GM19463 (cell line): ENCODE measurements around the gene LANCL2.

Experiments used
- ATAC-seq: cut with Tn5 transposase; IDR thresholded peaks from one replicate; pipeline ENCODE4 v1.9.1; 2021; ENCODE audit warnings: mild to moderate bottlenecking, moderate library complexity; ENCODE audit not compliant: unreplicated experiment

Gene LANCL2

DNA sequence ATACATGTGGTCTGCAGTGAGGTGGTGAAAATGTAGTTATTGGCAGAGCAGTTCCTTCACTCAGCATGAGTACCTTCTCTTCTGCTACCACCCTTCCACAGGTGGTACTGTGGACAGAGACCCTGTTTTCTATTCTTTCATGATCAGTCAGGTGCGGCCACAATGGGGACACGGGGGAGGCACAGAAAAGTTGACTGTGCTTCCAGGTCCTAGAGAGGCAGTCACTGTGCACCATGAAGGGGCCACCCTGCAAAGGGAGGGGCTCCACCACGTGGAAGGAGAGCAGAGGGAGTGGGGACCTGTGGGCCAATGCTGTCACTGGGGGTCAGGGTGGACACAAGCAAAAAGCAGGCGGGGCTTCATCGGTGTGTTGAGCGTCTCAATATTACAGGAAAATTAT is 3.6 kb upstream of the LANCL2 start:
- no peak for ATAC-seq

DNA sequence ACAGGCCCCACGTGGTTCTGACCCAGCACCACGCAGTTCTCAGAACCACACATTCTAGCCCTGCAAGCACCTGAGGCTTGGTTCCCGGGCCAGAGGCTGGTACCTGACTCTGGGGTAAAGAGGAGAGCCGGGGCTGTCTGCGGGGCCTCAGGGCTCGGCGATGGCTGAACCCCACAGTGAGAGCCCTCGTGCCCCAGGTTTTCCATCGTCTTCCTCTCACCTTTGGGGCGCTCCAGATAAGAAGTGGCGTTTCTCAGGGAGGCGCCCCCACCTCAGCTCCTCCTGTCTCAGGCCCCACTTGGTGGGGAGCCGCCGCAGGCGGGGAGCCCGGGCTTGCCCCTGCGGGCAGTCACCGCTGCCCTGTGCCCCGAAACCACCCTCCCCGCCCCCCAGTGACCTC is 2.2 kb upstream of the LANCL2 start:
- no peak for ATAC-seq

DNA sequence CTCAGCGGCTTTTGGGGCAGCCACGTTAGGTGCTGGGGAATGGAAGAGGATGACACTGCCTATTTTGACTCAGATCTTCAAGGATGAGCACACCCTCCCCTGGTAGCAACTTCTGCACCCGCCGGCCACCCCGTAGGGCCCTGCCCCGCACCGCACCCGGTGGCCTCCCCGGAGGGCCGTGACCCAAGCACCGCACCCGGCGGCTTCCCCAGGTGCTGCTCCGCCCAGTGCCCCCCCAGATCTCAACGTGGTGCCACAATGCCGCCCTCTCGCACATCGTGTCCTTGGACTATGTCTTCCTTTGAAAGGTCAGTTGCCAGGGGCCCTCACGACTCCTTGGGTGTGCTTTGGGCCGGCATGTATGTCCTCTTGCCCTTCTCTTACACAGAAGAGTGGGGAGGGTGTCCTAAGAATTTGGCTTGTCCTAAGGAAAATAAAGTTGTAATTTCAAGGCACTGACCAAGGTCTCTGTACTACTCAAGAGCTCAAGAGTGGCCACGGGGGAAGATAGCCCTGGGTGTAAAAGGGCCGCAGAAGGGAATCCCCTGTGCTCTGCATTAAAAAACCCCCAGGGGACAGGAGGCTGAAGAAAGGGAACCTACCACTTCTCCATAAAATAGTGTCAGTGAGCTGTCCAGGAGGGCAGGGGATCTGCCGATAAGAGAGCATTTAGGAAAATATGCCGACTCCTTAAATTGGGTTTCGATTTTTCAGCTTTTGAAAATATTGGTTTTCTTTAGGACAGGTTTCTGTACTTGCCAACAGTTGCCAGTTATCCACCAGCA is 1.6 kb upstream of the LANCL2 start:
- ATAC-seq: no peak

DNA sequence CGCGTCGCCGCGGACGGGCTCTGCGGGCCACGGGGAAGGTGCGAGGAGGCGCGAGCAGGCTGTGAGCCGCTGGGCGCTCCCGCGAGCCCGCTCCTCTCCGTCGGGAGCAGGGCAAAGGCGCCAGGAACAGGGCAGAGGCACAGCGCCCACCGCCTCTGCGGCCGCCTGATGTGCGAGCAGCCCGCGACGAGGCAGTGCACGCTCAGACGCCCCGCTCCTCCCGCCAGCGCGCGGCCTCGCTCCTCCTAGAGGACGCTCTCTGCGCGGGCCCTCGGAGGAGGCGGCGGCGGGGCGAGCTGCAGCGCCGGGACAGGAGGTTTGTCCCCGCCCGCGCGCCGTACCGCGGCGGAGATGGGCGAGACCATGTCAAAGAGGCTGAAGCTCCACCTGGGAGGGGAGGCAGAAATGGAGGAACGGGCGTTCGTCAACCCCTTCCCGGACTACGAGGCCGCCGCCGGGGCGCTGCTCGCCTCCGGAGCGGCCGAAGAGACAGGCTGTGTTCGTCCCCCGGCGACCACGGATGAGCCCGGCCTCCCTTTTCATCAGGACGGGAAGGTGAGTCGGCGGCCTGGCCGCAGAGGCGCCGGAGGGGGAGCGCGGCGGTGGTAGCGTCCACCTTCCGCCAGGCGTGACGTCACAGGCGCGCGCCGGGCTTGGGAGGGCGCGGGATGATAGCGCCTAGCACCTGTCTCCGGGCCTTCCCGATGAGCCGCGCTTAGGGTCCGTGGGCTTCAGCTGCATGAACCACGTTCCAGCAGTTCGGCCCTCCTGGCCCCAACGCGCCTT is 731 bp downstream of the LANCL2 start:
- ATAC-seq: peak; percentile 71

DNA sequence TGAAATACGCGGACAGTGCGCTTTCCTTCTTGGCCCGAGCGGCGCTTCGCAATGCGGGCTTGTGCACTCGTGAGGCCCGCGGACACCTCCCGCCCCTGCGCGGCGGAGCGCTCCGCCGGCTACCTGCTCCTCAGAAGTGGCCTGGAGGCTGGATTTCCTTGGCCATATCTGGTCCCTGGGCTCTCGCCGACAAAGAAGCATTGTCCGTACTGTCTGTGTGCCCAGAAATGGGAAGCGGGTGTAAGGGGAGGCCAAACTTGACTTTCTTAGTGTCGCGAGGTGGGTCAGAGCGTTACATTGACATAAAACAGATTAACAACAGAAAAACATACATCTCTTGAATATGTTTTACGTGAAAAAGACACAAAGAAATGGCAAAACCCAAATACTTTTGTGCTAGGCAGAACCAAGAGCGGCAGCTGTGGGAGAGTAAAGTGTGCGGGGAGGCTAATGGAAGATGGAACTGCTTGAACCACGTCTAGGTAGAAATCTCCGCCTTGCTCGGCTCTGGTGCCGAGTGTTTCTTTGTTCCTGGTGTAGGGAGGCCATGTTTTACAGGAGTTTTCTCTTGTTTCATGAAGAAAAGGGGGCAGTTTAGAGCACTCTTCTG is 1.4 kb downstream of the LANCL2 start:
- ATAC-seq: peak; percentile 13

DNA sequence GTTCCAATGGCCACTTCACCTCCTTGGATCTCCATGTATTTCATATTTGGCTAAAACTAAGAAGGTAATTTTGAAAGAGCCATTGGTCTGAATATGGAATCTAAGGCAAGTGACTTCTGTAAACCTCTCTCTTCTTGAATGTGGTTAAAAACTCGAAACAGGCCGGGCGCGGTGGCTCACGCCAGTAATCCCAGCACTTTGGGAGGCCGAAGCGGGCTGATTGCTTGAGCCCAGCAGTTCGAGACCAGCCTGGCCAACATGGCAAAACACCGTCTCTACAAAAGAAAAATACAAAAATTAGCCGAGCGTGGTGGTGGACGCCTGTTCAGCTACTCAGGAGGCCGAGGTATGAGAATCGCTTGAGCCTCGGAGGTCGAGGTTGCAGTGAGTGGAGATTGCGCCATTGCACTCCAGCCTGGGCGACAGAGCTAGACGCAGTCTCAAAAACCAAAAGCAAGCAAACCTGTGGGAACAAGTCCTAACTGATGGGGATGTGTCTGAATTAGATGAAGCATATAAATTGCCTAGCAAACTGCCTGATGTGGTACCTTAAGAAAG is 2.2 kb downstream of the LANCL2 start:
- ATAC-seq: no peak

DNA sequence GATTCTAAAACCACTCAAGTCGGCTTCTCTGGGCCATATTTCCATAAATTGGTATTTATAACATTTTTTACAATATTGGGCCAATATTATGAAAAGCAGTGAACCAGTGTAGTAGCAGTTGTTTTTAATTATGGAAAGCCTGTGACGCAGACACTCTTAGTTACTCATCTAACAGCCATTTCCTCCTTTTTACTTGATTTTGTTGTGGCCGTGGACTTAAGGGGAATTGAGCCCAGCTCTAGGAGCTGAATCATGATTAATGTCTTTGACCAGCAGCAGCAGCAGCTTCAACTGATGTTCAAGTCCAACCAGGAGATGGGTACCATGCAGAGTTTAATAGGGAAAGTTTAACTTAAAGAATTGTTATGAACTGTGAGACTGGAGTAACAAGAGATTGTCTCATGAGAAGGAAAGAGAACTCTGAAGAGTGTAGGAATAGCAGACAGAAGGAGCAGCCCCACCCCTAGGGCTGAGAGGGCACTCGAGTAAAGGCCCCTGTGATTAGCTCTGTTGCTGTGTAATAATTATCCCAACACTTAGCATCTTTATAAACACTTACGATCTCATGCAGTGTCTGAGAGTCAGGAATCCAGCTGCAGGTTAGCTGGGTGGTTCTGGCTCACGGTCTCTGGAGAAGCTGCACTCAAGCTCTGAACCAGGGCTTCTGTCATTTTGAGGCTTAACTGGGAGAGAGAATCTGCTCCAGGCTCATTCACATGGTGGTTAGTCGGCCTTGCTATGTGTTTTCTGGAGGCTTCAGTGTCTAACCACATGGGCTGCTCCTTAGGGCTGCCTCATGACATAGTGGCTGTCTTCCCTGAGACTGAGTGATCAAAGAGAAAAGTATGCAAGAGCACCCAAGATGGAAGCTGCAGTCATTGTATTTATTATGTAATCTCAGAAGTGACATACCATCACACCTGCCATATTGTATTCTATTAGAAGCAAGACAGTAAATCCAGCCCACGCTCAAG is 4.6 kb downstream of the LANCL2 start:
- ATAC-seq: no peak

DNA sequence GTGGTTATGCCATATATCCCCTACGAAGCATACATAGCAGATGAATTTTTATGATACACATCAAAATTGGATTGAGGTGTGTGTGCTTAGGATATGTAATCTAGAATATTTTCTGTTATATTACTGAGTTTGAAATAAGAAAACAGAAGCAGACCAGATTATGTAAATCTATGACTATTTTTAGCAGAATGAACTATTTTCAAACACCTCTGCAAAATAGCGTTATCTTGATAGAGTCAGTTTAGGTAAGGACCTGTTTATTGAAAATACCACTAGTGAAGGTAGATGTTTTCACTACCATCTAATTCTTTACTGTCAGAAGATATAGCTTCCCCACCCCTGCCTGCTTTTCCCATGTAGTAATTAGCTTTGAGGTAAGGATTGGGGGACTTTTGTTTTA is 9.1 kb downstream of the LANCL2 start:
- no peak for ATAC-seq

DNA sequence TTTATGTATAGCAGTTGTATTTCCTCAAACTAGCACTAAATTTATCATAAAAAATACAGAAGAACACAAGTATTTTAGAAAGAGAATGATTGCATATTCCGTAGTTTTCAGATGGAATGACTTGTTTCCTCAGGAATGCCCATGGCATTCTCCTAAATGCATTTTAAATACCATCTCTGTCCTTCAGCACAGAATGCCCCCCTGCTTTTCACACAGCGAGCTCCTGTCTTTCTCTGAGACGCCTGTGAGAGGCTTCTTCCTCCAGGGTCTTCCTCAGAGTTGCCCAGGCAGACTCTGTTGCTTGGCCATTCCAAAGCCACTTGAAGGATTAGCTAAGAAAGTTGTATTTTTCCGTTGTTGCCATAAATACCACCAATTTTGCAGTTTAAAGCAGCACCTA is 10.1 kb downstream of the LANCL2 start:
- ATAC-seq: no peak

DNA sequence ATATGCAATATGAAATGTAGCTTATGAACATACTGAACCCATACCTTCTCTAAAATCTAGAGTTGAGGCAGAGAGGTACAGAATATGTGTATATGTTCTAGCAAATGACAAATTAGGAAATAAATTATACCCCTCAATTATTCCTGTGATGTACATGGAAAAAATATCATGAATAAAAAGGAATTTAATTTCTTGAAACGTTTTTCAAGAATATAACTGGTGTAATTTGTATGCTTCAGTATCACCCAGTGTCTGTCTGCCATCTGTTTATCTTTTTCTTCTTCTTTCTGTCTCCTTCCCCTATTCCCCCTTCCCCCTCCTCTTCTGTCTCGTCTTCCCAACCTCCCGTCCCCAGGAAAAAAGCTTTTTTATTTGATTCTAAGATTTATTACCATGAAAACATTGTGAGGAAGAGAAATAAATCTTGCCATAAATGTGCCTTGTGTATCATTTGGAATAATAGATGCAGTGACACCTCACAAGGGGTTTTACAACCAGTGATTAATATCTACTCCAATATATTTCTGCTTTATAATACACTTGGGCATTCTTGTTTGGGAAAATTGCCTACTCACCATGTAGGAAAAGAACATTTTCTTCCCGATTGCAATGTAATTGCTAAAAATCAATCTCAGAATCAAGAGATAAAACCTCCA is 12.2 kb downstream of the LANCL2 start:
- ATAC-seq: no peak

DNA sequence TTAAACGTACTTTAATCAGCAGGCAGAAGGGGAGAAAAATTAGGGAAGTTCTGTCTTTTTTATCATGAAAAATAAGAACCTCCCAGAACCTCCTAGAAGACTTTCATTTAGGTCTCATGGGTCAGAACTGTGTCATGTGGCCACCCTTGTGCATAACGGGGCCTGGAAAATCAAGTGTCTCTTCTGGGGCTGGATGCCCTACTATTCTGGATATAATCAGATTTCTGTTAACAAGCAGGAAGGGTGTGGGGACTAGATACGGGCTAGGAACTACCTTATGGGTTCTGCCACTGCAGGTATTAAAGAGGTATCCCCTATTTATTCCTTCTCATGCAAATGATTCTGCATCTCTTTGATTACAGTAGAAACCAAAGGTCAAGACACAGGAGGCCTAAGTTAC is 14.1 kb downstream of the LANCL2 start:
- no peak for ATAC-seq

DNA sequence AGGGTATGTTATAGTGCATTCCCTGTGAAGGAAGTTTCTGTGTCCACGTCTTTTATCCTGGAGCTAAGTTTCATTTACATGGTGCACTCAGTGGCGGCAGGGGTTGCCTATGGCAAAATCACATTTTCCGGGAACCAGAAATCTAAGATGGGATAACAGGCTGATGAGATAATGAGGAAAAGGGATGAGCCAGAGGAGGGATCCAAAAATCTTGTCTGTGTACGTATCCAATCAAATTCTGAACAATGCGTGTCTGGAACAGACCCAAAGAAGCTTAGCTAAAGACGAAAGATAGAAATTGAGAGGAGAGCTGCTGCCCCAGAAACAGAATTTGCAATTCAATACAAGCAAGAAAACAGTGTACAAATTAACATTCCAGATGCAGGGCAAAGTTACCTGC is 16.1 kb downstream of the LANCL2 start:
- ATAC-seq: no peak

DNA sequence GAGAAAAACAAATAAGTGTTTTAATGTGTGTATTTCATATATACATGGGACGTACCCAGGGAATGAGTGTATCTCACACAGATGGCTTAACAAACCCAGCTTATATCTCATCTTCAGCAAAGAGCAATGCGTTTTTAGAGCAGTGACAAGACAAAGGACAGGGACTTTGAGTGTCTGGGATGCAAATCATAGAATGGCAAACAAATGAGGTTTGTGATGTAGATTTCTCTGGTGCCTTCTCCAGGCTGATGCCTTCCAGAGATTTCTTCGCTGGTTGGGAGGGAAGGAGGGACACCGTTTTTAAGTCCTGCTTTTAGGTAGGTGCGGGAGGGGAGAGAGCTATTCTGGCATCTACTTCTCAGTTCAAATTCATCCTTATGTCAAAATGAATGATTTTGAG is 16.6 kb downstream of the LANCL2 start:
- no peak for ATAC-seq

DNA sequence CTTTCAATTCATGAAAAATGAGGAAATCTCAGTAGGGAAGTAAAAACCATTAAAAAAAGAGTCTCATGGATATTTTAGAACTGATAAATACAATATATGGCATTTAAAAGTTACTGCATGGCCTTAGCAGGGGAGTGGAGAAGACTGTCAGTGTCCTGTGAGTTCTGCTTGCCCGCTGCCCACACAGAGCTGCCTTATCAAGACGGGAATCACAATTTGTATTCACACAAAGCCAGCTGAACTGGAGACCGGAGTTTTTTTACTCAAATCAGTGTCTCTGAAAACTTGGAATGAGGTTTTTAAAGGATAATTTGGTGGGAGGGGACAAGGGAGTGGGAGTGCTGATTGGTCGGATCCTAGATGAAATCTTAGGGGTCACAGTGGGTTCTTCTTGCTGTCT is 17.1 kb downstream of the LANCL2 start:
- ATAC-seq: no peak

DNA sequence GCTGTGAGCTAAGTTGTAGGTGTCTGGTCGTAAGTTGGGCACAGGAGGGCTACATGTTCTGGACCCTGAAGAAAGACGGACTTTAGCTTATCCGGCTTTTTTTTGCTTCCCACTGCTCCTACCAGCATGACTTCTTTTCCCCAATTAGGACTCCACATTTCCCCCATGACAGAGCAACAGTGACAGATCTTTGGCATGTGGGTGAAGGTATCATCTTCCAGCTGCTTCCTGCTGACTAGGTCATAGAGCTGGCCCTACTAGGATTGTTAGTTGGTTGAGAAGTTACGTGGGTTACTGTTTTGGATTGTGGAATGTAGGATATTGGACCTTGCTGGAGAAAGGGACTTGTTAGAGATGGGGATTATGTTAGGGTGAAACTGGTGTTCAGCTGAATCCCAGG is 21.4 kb downstream of the LANCL2 start:
- ATAC-seq: no peak

DNA sequence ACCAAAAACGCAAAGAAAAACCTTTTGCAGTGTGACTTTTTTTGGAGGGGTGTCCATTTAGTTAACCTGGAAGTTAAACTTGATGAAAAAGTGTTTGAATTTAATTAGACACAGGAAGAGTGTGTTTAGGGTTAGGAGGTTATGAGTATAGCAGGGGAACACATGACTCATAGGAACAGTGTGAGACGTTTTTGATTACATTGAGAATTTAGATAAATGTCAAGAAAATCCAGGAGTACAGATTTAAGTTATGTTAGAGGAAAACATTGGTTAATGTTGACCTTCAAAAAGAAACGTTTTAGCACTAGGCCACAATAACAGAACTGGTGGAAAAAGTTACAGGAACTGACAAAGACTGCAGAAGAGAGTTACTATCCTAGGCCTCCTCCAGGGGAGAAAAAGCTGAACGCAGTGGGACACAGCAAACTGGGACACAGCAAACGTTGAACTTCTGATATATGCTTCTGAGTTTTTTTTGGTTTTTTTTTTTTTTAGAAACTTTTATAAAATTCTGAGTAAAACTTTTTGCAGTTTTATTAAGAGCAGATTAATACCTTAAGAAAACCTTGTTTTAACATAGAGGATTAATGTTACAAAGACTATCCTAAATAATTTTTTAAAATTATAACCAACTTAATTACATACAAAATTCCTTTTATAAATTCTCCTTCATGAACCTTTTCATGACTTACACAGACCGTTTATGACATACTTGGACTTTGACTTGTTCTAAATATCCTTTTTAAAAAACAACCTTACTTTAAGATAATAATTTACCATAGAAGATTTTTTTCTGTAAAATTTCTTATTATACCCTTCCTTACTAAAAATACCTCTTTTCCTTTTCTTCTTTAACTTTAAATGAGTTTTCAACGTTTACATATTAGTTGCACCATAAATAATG is 22.2 kb downstream of the LANCL2 start:
- no peak for ATAC-seq

DNA sequence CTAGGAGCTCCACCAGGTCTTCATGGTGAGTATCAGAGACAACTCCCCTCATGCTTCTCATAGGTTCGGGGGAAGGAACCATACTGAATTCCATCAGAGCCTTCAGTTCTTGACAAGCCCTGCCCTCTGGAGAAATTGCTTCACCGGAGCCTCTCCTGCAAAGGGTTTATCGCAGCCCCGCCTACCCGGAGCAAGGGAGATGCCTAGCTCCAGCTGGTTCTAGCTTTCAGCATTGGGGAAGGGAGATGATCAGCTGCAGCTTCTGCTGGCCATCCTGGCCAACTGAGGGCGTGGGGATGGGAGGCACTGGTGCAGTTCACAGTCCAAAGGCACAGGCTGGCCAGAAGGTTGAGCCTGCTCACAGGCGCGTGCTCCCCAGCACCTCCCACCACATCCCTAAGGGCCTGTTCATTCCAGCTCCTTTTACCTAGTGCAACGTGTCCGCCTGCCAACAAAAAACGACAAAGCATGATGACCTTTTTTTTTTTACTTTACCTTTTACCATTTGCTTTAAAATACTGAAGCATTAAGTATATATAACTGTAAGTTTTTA is 31.2 kb downstream of the LANCL2 start:
- no peak for ATAC-seq

DNA sequence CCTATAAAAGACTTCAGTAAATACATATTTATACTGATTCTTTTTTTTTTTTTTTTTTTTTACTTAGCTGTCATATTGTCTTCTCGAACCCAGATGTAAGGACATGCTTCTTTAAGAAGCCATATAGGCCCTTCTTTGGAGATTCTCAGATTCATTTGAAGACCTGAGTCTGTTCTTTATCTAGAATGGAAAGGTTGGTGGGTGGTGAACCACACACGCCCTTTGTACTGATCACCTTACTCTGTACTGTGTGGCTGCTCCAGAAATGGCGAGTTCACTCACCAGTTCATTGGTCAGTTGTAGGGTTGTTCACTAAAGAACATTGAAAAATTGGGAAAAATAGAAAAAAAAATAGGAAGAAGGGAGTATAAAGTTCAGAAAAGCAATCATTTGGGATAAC is 32.5 kb downstream of the LANCL2 start:
- no peak for ATAC-seq

DNA sequence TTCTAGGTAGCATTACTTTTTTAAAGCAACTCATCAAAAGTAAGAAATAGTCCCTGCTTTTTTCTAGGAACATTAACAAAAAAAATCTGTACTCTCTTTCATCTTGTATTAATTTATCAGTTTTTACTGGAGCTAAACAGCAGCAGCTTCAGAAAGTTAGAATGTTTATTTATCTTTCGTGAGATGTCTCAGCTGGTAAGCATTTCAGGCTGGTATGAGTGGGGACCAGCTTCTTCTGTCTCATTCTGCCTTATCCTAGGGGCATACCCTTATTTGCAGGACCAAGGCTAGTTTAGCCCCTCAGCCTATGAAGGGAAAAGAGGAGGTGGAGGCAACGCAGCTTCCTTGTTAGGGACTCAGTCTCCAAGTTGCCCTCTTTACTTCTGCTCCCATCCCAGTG is 35.1 kb downstream of the LANCL2 start:
- no peak for ATAC-seq
